HepG2 (cell line): ENCODE results near the gene HEXIM1. TPM values are rescaled to one million over a fixed set of nuclear protein-coding genes. Genes with fewer than 3 reads are reported as not detected.
A peak's percentile ranks its signal among the peaks of the same experiment; 100 is the strongest.

ENCODE experiments used
- ATAC-seq: fragments of 200-7000 bp; cut with Tn5 transposase; 3 replicates; pipeline ENCODE4 v1.9.1; 2020; ENCODE audit warnings: mild to moderate bottlenecking, moderate library complexity
- BruUV-seq: library from RNA; stranded (reverse); fragments of 400-500 nt; replicated peaks from 2 replicates; lab custom pipeline; 2021; lab: Mats Ljungman, UMichigan
- CTCF ChIA-PET: fragments of 300-600 bp; formaldehyde crosslinking; extraction: SDS; loops from one replicate; lab custom pipeline; 2021; ENCODE audit warnings: low total read pairs, inconsistent platforms, low intra/inter-chr PET ratio; lab: Yijun Ruan, JAX
- POLR2A ChIA-PET: fragments of 350-600 bp; sonication (Branson Sonifier 250); formaldehyde crosslinking; loops from one replicate; lab custom pipeline; 2020; ENCODE audit warnings: antibody characterized with exemption, inconsistent platforms; lab: Yijun Ruan, JAX
- DNase-seq: peaks from one replicate; pipeline ENCODE4 v3.0.0-alpha.2; 2015; ENCODE audit warnings: low spot score
- FAIRE-seq: peaks from 3 replicates; lab custom pipeline; 2011; peaks lifted over from hg19 to GRCh38; lab: Jason Lieb, UNC
- H2AFZ ChIP-seq: one replicate; pipeline ENCODE4 v1.6.1; 2011; ENCODE audit warnings: low read length, inconsistent platforms
- H3K27ac ChIP-seq: fragments of 300-600 bp; 3 replicates; pipeline ENCODE4 v1.8.0; 2011; ENCODE audit warnings: mixed run types, mild to moderate bottlenecking, mixed read lengths, low read length, inconsistent platforms; ENCODE audit not compliant: insufficient read depth; ENCODE audit errors: extremely low read length
- H3K27me3 ChIP-seq, 2 experiments: fragments of 200-600 bp in 1 of 2; 2 replicates in 1 of 2; 3 replicates in 1 of 2; pipeline versions ENCODE4 v1.6.0 to v1.8.0; 2011; ENCODE audit warnings: low read length in 2 of 2, mild to moderate bottlenecking in 2 of 2, moderate library complexity in 2 of 2, inconsistent platforms in 1 of 2; ENCODE audit not compliant: insufficient read depth in 2 of 2, control insufficient read depth in 1 of 2
- H3K36me3 ChIP-seq, 2 experiments: fragments of 200-600 bp in 1 of 2; replicated peaks in 1 of 2; 2 replicates in 1 of 2; 3 replicates in 1 of 2; pipeline versions ENCODE4 v1.5.1 to v1.8.0; 2011; ENCODE audit warnings: low read length in 2 of 2, inconsistent platforms in 1 of 2; ENCODE audit not compliant: insufficient read depth in 2 of 2, control insufficient read depth in 1 of 2
- H3K4me1 ChIP-seq: 2 replicates; pipeline ENCODE4 v1.5.1; 2012; ENCODE audit warnings: low read length, inconsistent platforms; ENCODE audit not compliant: insufficient read depth
- H3K4me2 ChIP-seq: 2 replicates; pipeline ENCODE4 v1.6.0; 2011; ENCODE audit warnings: low read depth, low read length, inconsistent platforms
- H3K4me3 ChIP-seq, 3 experiments: fragments of 200-600 bp in 1 of 3; sonication (generic), shearing (Covaris generic) in 1 of 3; replicated peaks in 1 of 3; 2 replicates each; pipeline ENCODE4 v1.5.1; 2011 to 2016; ENCODE audit warnings: low read length in 3 of 3, inconsistent platforms in 2 of 3, low read depth in 2 of 3, mild to moderate bottlenecking in 2 of 3, control low read depth in 1 of 3, mixed read lengths in 1 of 3; ENCODE audit not compliant: insufficient read depth in 1 of 3
- H3K79me2 ChIP-seq: one replicate; pipeline ENCODE4 v1.6.1; 2011; ENCODE audit warnings: low read length, inconsistent platforms; ENCODE audit not compliant: insufficient read depth
- H3K9ac ChIP-seq: 2 replicates; pipeline ENCODE4 v1.6.0; 2011; ENCODE audit warnings: mild to moderate bottlenecking, low read depth, low read length, inconsistent platforms; ENCODE audit not compliant: insufficient read depth
- H3K9me3 ChIP-seq: 2 replicates; pipeline ENCODE4 v1.5.1; 2012; ENCODE audit warnings: mild to moderate bottlenecking, low read length
- H4K20me1 ChIP-seq: 2 replicates; pipeline ENCODE4 v1.6.0; 2011; ENCODE audit warnings: inconsistent platforms, mild to moderate bottlenecking, low read length, moderate library complexity; ENCODE audit not compliant: insufficient read depth
- HMGXB4 ChIP-seq, 2 experiments: sonication (generic) in 1 of 2; formaldehyde crosslinking in 1 of 2; IDR thresholded peaks; 2 replicates each; pipeline versions ENCODE4 v1.4.0 to v1.6.1; 2018 to 2020; ENCODE audit warnings: missing genetic modification reagents in 2 of 2, borderline replicate concordance in 1 of 2, low read depth in 1 of 2, mild to moderate bottlenecking in 1 of 2, missing biosample characterization in 1 of 2
- SNAPC5 ChIP-seq: sonication (generic); formaldehyde crosslinking; IDR thresholded peaks from 2 replicates; pipeline ENCODE4 v1.8.1; 2023; ENCODE audit warnings: mild to moderate bottlenecking, missing genetic modification reagents, borderline replicate concordance
- SSRP1 ChIP-seq: IDR thresholded peaks from 2 replicates; pipeline ENCODE4 v1.6.1; 2016; ENCODE audit warnings: control low read depth
- ZNF512 ChIP-seq: sonication (generic); formaldehyde crosslinking; IDR thresholded peaks from 2 replicates; pipeline ENCODE4 v1.4.0; 2020; ENCODE audit warnings: mild to moderate bottlenecking, missing genetic modification reagents
- WGBS: methylation state at CpG from one replicate; pipeline ENCODE4 v1.1.6; 2017; ENCODE audit warnings: low lambda C conversion rate; 5-methylcytosine and 5-hydroxymethylcytosine counted together
- in situ Hi-C: cut with HindIII; loops from 2 replicates; pipeline ENCODE4 v1.10.0; 2017; ENCODE audit warnings: low pct_unique_long_range_greater_than_20kb; ENCODE audit not compliant: extremely low pct_ligation_motif_present
- intact Hi-C: fragments of 100-400 bp; cut with micrococcal nuclease; formaldehyde crosslinking; loops from one replicate; pipeline ENCODE4 v1.10.0; 2022; ENCODE audit not compliant: unreplicated experiment
- polyA plus RNA-seq, 8 experiments: library from polyadenylated mRNA; depleted of rRNA in 3 of 8; stranded (reverse) in 7 of 8; unstranded in 1 of 8; fragments of >200 nt; fragmentation: Illumina TruSeq in 4 of 8; extraction: Trizol in 4 of 8; gene quantifications; 2 replicates each; pipeline versions ENCODE4 v1.2.1 to v1.2.3, GENCODE V29; 2011 to 2016; ENCODE audit warnings: low read depth in 4 of 8, missing spikeins in 1 of 8, mixed read lengths in 1 of 8; ENCODE audit not compliant: insufficient read depth in 1 of 8
- total RNA-seq, 5 experiments: library from RNA; depleted of rRNA; stranded (reverse); fragments of >200 nt; fragmentation: Illumina TruSeq; extraction: Trizol; gene quantifications; 2 replicates each; pipeline ENCODE4 v1.2.3, GENCODE V29; 2016; ENCODE audit warnings: low read depth in 1 of 5

The HEXIM1 gene
- total and polyA plus RNA-seq, 2 of the 13 experiments (the other 11 are each of a cell fraction or from before 2014, with no cell fraction given): 10.5 to 16.6 TPM

- TF ChIP-seq HMGXB4 (CRISPR knock-in tag; IDR thresholded peaks at IDR 0.05; ENCODE audit: borderline replicate concordance in 1 of 2, low read depth in 1 of 2) (peak; percentile 67 to 72; a peak in 2 of 4 replicates), ZNF512 (no peak)
Observed at GRCh38 chr17:45098869-45099616, 49.2 kb upstream of the HEXIM1 start (continued).

- Histone ChIP-seq H3K9me3 (no peaks in the 10 kb centered on the region), H3K4me3 (no peak overlapping the region), H3K27me3 (no peaks in the 10 kb centered on the region), H3K4me1 (peaks cover 22% of the 10 kb centered on the region), H3K27ac (peak overlapping the region; percentile 69), H3K79me2 (no peaks in the 10 kb centered on the region)
- intact Hi-C loops (no loop called here), in situ Hi-C loops (loop anchor here (10.0 kb wide), 1 partner anchor 177 kb away; no protein-coding TSS in a partner anchor)
- POLR2A ChIA-PET: interaction anchor here (0.9 to 1.2 kb wide), 3 partner anchors 13 to 40 kb away, joined by 3 to 7 read pairs (median 6); partner anchors contain the start of gene NMT1
- no TSS peak for BruUV-seq
- DNase-seq (no peak), ATAC-seq (no peak), FAIRE-seq (no peak)
- no peak for TF ChIP-seq SNAPC5
- peak; percentile 5; the same call in 1 of the 2 replicates for TF ChIP-seq SSRP1
- TF ChIP-seq, all 625 proteins: peak for 1
- Histone ChIP-seq H3K9ac (peak overlapping the region; percentile 31), H3K36me3 (peaks cover 62 to 75% of the 10 kb centered on the region in 2 experiments), H2AFZ (no peak overlapping the region), H3K4me2 (peak overlapping the region; percentile 45), H4K20me1 (0 out of 2 replicates have a peak, but pooled peaks cover 3% of the 10 kb centered on the region)
- CTCF ChIA-PET: interaction anchor here (1.6 kb wide), 1 partner anchor 34 kb away, joined by 4 read pairs; the partner anchor contains the start of gene ACBD4
- WGBS: 90% methylated on average over 9 of the region's 9 CpGs
Observed at GRCh38 chr17:45101546-45101882, 46.8 kb upstream of the HEXIM1 start.
